Heart left ventricle (tissue), 13 donors: ENCODE measurements around the gene NOP9.

ENCODE experiments used
- POLR2A ChIP-seq, 2 donors: fragments of 450-650 bp; IDR thresholded peaks; one replicate each; pipeline ENCODE4 v1.6.1; 2017; ENCODE audit warnings: antibody characterized with exemption in 2 of 2, mild to moderate bottlenecking in 2 of 2, moderate library complexity in 2 of 2
- TF ChIP-seq, protein P1 (sequence below), 12 donors: fragments of 200-600 bp; sonication (generic) in 4 of 12; IDR thresholded peaks; one replicate each; pipeline versions ENCODE4 v1.5.0 to v1.8.0; 2018 to 2022; ENCODE audit warnings: antibody characterized with exemption in 12 of 12, mild to moderate bottlenecking in 5 of 12
- donor health status: ischemic (EF 13 %, LVEDD 7.1; RV severe dilation, severe dysfunction).
- donor health status: DM: no; HTN: yes; CAD: no.
- donor health status: DM: no; HTN: no; CAD: no.
- donor health status: ischemic (EF 25% LVEDD 6.9; RV normal size, moderate dysfunction).
- donor health status: ischemic (EF 25% LVEDD 5.7; RV mildly dilated, moderate dysfunction).
- donor health status: ischemic (EF 35%, LVEDD 5.7; RV mildly dilated, moderate dysfunction).
- donor health status: nonischemic (EF 11% LVEDD 7.7; RV severe dilation, severe dysfunction).
- donor health status: DM: yes; HTN: yes; CAD: no.
- donor health status: PGD.
- donor health status: ischemic (EF 29% LVEDD 5.4; RV normal size, mild dysfunction).
- donor health status: nonischemic (EF 23%, LVEDD 6.1; RV moderate dilation, normal function).

DNA sequence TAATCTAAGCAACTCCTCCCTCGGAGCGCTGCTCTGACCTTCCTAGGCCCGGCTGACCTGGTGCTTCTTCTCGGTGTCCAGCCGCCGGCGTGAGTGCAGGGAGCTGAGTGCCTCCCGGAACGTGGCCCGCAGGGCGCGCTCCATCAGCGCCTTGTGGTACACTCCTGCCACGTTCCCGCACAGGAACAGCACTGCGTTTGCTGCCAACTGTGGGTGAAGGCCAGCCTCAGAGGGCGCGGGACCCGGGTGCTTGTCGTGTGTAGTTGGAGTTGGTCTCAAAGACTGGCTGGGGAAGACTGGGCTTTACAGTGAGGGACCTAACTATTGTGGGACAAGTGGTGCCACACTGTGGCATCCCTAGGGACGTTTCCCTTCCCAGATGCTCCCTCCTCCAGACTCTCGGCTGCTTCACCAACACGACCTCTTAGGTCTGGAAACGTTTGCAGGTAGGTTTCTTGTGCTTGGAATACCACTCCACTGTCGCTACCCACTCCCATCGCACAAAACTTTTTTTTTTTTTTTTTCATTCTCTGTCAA is 32.1 kb downstream of the NOP9 start:
- TF ChIP-seq, protein P1, sequence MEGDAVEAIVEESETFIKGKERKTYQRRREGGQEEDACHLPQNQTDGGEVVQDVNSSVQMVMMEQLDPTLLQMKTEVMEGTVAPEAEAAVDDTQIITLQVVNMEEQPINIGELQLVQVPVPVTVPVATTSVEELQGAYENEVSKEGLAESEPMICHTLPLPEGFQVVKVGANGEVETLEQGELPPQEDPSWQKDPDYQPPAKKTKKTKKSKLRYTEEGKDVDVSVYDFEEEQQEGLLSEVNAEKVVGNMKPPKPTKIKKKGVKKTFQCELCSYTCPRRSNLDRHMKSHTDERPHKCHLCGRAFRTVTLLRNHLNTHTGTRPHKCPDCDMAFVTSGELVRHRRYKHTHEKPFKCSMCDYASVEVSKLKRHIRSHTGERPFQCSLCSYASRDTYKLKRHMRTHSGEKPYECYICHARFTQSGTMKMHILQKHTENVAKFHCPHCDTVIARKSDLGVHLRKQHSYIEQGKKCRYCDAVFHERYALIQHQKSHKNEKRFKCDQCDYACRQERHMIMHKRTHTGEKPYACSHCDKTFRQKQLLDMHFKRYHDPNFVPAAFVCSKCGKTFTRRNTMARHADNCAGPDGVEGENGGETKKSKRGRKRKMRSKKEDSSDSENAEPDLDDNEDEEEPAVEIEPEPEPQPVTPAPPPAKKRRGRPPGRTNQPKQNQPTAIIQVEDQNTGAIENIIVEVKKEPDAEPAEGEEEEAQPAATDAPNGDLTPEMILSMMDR (IDR thresholded peaks at IDR 0.05), result no peak
- no peak for TF ChIP-seq POLR2A (IDR thresholded peaks at IDR 0.05)
